Stimulated activated naive CD8-positive, alpha-beta T cell treated with anti-CD3 and anti-CD28 coated beads, Interleukin-15, Interleukin-2, amounts not matched to agents 100 ng/mL and 50 ng/mL, for 24 hours (primary cell): ENCODE results near the gene ADNP2.
"Not testable (repeated sequence)": the region's sequence is repeated elsewhere in the genome, so short reads cannot be mapped to it uniquely, and the experiment has no call there.

ENCODE experiments used
- H3K27ac Mint-ChIP-seq: one replicate; pipeline ENCODE4 v1.8.0; 2021; ENCODE audit warnings: mild to moderate bottlenecking, mixed read lengths
- H3K27me3 Mint-ChIP-seq: one replicate; pipeline ENCODE4 v1.8.0; 2021; ENCODE audit warnings: mixed read lengths
- H3K36me3 Mint-ChIP-seq: one replicate; pipeline ENCODE4 v1.8.0; 2021; ENCODE audit warnings: low read depth, mixed read lengths
- H3K4me1 Mint-ChIP-seq: one replicate; pipeline ENCODE4 v1.8.0; 2021; ENCODE audit warnings: low read depth, mixed read lengths
- H3K4me3 Mint-ChIP-seq: one replicate; pipeline ENCODE4 v1.8.0; 2021; ENCODE audit warnings: mild to moderate bottlenecking, mixed read lengths
- H3K9me3 Mint-ChIP-seq: one replicate; pipeline ENCODE4 v1.8.0; 2021; ENCODE audit warnings: mixed read lengths

The ADNP2 gene

GRCh38 chr18:80147418-80148325 is 38.6 kb downstream of the ADNP2 start:
- Mint-ChIP-seq H3K27me3 (peaks cover 13% of the 10 kb centered on the region), H3K27ac (peak overlapping the region; percentile 84), H3K9me3 (no peaks in the 10 kb centered on the region), H3K4me1 (peaks cover 21% of the 10 kb centered on the region), H3K4me3 (peak overlapping the region; percentile 87), H3K36me3 (peaks cover 10% of the 10 kb centered on the region)

DNA sequence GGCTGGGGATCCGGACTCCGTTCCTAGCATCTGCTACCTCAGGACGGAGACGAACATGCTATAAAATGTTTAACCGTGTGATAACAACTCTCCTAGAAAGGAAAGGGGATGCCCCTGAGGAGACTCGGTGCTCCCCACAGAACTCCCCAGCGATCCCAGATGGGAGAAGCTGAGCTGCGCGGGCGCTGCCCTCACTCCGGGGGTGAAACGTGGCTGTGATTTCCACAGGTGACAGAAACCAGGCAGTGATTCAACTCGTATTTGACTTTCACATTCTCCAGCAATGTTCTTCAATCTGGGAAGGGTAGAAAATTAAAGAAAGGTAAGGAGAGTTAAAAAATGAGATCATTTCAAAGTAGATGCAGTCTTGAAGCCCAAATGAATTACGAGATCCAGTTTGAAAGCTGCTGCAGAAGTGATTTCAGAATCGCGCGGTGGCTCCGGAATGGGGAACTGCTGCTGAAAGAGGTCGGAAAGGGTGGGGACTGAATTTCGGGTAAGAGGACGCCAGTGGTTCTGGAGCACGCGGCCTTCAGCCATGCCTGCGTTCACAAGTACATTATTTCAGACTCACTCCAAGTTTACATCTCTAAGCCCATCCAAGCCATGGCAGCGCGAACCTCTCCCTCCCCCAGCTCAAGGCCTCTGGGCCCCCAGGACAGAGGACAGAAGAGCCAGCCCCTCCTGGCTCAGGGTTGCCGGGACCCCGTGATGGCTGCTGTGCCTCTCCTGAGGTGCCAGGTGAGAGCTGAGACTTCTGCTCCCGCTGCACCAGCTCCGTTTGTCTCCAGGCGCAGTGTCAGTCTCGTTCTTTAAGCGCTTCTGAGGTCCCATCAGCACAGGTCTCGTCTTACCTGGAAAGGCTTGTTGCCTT is 39.5 kb downstream of the ADNP2 start:
- Mint-ChIP-seq H3K4me1 (peaks cover 21% of the 10 kb centered on the region), H3K27ac (no peak overlapping the region)

GRCh38 chr18:80149667-80150066 is 40.6 kb downstream of the ADNP2 start:
- no peak overlapping the region for H3K27ac Mint-ChIP-seq
- H3K4me3 Mint-ChIP-seq, result no peak overlapping the region
- no peaks in the 10 kb centered on the region for H3K9me3 Mint-ChIP-seq
- H3K36me3 Mint-ChIP-seq, result peaks cover 5% of the 10 kb centered on the region
- H3K4me1 Mint-ChIP-seq, result peaks cover 21% of the 10 kb centered on the region
- H3K27me3 Mint-ChIP-seq, result peaks cover 13% of the 10 kb centered on the region

More for the DNA sequence above, 39.5 kb downstream of the ADNP2 start:
- H3K27me3 Mint-ChIP-seq, result peaks cover 13% of the 10 kb centered on the region
- H3K36me3 Mint-ChIP-seq, result peaks cover 10% of the 10 kb centered on the region
- H3K9me3 Mint-ChIP-seq, result no peaks in the 10 kb centered on the region
- peak overlapping the region; percentile 87 for H3K4me3 Mint-ChIP-seq

- H3K4me1 Mint-ChIP-seq, result peaks cover 4% of the 10 kb centered on the region
- H3K27me3 Mint-ChIP-seq, result peaks cover 14% of the 10 kb centered on the region
- H3K9me3 Mint-ChIP-seq, result no peaks in the 10 kb centered on the region
- H3K36me3 Mint-ChIP-seq, result no peaks in the 10 kb centered on the region
- no peak overlapping the region for H3K27ac Mint-ChIP-seq
- H3K4me3 Mint-ChIP-seq, result no peak overlapping the region
Observed at GRCh38 chr18:80154293-80154692, 45.2 kb downstream of the ADNP2 start.

GRCh38 chr18:80157708-80158343 is 48.8 kb downstream of the ADNP2 start:
- Mint-ChIP-seq H3K36me3 (no peaks in the 10 kb centered on the region), H3K27me3 (peaks cover 27% of the 10 kb centered on the region), H3K4me1 (peaks cover 7% of the 10 kb centered on the region), H3K9me3 (no peaks in the 10 kb centered on the region), H3K4me3 (no peak overlapping the region), H3K27ac (no peak overlapping the region)

GRCh38 chr18:80158365-80158764 is 49.3 kb downstream of the ADNP2 start:
- peaks cover 7% of the 10 kb centered on the region for H3K4me1 Mint-ChIP-seq
- no peak overlapping the region for H3K4me3 Mint-ChIP-seq
- no peaks in the 10 kb centered on the region for H3K9me3 Mint-ChIP-seq
- peaks cover 27% of the 10 kb centered on the region for H3K27me3 Mint-ChIP-seq
- H3K27ac Mint-ChIP-seq, result no peak overlapping the region
- no peaks in the 10 kb centered on the region for H3K36me3 Mint-ChIP-seq

GRCh38 chr18:80159713-80160636 is 50.9 kb downstream of the ADNP2 start:
- H3K4me1 Mint-ChIP-seq, result peaks cover 3% of the 10 kb centered on the region
- no peaks in the 10 kb centered on the region for H3K9me3 Mint-ChIP-seq
- no peaks in the 10 kb centered on the region for H3K36me3 Mint-ChIP-seq
- peaks cover 29% of the 10 kb centered on the region for H3K27me3 Mint-ChIP-seq
- peak overlapping the region; percentile 36 for H3K4me3 Mint-ChIP-seq
- H3K27ac Mint-ChIP-seq, result no peak overlapping the region

- peaks cover 26% of the 10 kb centered on the region for H3K27me3 Mint-ChIP-seq
- H3K36me3 Mint-ChIP-seq, result no peaks in the 10 kb centered on the region
- H3K4me1 Mint-ChIP-seq, result peaks cover 3% of the 10 kb centered on the region
- no peak overlapping the region for H3K4me3 Mint-ChIP-seq
- no peak overlapping the region for H3K27ac Mint-ChIP-seq
- H3K9me3 Mint-ChIP-seq, result peaks cover 8% of the 10 kb centered on the region
Observed at GRCh38 chr18:80161781-80162417, 52.8 kb downstream of the ADNP2 start.

DNA sequence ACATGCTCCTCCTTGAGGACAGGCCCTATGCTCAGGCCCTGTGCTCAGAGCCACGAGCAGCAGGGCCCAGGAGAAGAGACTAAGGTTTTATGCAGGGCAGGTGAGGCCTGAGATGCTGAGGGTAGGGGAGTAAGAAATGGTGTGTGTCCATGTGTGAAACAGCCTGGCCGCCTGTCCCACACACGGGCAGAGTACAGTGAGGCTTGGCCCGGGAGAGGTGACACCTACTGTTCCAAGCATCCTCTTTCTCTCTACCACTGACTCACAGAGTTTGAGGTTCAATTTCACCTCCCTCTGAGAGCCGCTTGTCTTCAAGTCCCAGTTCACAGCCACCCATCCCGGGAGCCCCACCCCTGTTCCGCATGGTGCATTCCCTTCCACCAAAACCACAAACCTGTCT is 54.1 kb downstream of the ADNP2 start:
- Mint-ChIP-seq H3K27me3 (peaks cover 26% of the 10 kb centered on the region), H3K27ac (no peak overlapping the region), H3K4me1 (peaks cover 3% of the 10 kb centered on the region), H3K4me3 (no peak overlapping the region), H3K9me3 (peaks cover 8% of the 10 kb centered on the region), H3K36me3 (no peaks in the 10 kb centered on the region)

DNA sequence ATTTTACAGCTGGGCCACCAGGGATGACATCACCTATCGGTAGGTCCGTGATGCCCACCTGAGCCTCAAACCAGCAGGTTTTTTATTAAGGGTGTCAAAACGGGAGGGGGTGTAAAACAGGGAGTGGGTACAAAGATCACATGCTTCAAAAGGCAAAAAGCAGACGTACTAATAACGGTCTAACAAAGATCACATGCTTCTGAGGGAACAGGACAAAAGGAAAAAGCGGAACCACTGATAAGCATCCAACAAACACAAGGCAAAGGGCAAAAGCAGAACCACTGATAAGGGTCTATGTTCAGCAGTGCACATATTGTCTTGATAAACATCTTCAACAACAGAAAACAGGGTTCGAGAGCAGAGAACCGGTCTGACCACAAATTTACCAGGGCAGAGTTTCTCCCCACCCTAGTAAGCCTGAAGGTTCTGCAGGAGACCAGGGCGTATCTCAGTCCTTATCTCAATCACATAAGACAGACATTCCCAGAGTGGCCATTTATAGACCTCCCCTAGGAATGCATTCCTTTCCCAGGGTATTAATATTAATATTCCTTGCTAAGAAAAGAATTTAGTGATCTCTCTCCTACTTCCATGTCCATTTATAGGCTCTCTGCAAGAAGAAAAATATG is 55.8 kb downstream of the ADNP2 start:
- not testable (repeated sequence) for H3K36me3 Mint-ChIP-seq, H3K4me1 Mint-ChIP-seq, H3K9me3 Mint-ChIP-seq, H3K4me3 Mint-ChIP-seq, H3K27ac Mint-ChIP-seq
- peaks cover 27% of the 10 kb centered on the region for H3K27me3 Mint-ChIP-seq

- H3K27ac Mint-ChIP-seq, result no peak overlapping the region
- H3K9me3 Mint-ChIP-seq, result peaks cover 8% of the 10 kb centered on the region
- H3K27me3 Mint-ChIP-seq, result peaks cover 31% of the 10 kb centered on the region
- H3K4me3 Mint-ChIP-seq, result no peak overlapping the region
- no peaks in the 10 kb centered on the region for H3K36me3 Mint-ChIP-seq
- peaks cover 3% of the 10 kb centered on the region for H3K4me1 Mint-ChIP-seq
Observed at GRCh38 chr18:80166240-80166639, 57.2 kb downstream of the ADNP2 start.

DNA sequence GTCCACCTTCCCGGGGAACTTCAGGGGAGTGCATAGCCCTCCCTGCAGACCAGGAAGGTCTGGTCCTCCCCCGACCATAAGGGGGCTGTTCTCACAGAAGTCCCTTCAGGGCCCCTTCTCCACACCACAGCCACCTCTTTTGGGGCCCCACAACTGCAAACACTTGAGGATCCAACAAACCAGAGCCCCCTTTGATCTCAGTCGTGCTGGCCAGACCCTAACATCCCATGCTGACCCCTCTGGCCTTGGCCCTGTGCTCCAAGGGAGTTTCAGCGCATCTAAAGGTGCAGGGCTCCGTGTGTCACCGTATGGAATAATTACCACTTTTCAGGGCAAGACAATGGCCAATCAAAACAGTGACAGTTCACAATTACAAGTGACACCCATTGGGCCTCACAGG is 57.7 kb downstream of the ADNP2 start:
- H3K9me3 Mint-ChIP-seq, result peaks cover 8% of the 10 kb centered on the region
- H3K4me3 Mint-ChIP-seq, result no peak overlapping the region
- peaks cover 32% of the 10 kb centered on the region for H3K27me3 Mint-ChIP-seq
- H3K36me3 Mint-ChIP-seq, result no peaks in the 10 kb centered on the region
- H3K27ac Mint-ChIP-seq, result no peak overlapping the region
- H3K4me1 Mint-ChIP-seq, result peaks cover 3% of the 10 kb centered on the region

GRCh38 chr18:80167331-80167730 is 58.3 kb downstream of the ADNP2 start:
- Mint-ChIP-seq H3K36me3 (no peaks in the 10 kb centered on the region), H3K27me3 (peaks cover 33% of the 10 kb centered on the region), H3K27ac (no peak overlapping the region), H3K4me1 (peaks cover 3% of the 10 kb centered on the region), H3K9me3 (peaks cover 8% of the 10 kb centered on the region), H3K4me3 (no peak overlapping the region)
